Right renal pelvis (tissue), 4 donors: ENCODE measurements around the gene PPIF. TPM values are rescaled to one million over a fixed set of nuclear protein-coding genes. Genes with fewer than 3 reads are reported as not detected.

Source experiments
- DNase-seq, 4 donors: peaks; one replicate each; pipeline ENCODE4 v3.0.0-alpha.2; 2013; ENCODE audit warnings: low read depth in 4 of 4, low spot score in 3 of 4, missing footprints in 1 of 4
- polyA plus RNA-seq, 4 donors: library from polyadenylated mRNA; unstranded; fragments of 120-200 nt; gene quantifications; one replicate each; pipeline ENCODE4 v1.2.1, GENCODE V29; 2013; ENCODE audit not compliant: insufficient read length in 4 of 4

The PPIF gene
- polyA plus RNA-seq, 4 donors: 67.4 to 73.9 (median 69.2) TPM

DNA sequence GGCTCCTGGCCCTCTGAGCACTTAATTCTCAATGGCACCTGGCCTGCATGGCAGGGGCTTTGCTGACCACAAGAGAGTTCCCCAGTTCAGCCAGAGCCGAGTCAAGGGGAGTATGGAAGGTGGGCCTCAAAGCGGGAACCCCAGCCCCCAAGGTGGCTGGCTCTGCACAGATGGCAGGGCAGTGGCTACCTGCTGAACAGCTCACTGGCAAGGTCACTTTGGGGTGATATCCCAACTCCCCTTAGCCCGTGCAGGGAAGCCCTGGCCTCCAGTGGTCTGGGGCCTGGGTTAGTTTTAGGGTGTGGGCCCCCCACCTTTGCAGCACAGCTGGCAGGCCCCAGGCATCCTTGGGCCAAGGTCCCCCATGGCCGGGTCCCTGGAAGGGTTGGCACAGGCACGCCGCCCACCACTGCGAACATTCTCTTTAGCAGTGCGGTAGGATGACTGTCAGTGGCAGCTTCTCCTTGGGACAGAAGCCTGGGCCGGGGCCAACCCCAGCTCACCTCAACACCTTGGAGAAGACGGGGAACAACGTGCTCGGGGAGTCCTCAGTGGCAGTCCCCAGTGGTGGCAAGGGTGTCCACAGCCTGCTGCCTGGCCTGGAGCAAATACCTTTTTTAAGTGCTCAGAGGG is 36.8 kb downstream of the PPIF start:
- DNase-seq: no peak

DNA sequence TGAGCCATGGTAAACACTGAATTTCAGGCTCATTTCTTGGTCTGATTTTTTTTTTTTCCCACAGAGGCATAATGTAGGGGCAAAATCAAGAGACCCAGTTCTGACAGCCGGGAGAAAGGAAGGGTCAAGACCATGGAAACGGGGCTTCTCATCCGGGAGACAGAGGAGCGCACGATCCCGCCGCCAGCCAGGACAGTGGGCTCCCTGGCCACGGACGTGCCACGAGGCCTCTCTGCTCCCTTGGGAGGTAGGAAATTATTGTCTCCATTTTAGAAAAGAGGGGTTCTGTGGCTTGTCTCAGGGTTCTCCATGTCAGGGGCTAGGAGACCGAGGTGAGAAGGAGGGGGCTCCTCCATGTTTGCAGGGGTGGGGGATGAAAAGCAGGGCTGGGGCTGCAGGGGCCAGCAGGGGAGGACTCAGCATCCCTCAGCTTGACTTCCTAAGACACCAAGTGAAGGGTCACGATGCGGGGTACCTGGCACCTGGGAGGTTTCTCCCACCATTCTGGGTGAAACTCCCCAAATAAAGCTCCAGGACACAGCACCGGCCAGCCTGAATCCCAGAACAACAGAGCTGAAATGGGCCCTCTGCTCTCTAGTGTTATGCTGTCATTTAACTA is 37.6 kb downstream of the PPIF start:
- DNase-seq: no peak

DNA sequence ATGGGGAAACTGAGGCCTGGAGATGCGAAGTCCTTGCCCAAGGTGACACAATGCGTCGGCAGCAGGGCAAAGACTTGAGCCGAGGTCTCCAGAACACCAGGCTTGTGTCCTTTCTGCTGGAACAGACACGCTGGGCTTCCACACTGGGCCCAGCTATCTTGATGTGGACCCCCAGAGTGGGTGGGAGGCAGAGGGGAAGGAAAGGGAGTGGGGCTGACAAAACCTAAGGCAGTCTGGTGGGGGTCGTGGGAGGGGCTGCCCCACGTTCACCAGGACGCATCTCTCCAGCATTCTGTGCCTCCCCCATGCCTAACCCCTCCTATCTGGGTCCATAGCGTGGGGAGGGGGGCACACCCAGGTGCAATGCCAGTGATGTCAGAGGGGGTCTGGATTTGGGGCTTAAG is 38.1 kb downstream of the PPIF start:
- DNase-seq: no peak

DNA sequence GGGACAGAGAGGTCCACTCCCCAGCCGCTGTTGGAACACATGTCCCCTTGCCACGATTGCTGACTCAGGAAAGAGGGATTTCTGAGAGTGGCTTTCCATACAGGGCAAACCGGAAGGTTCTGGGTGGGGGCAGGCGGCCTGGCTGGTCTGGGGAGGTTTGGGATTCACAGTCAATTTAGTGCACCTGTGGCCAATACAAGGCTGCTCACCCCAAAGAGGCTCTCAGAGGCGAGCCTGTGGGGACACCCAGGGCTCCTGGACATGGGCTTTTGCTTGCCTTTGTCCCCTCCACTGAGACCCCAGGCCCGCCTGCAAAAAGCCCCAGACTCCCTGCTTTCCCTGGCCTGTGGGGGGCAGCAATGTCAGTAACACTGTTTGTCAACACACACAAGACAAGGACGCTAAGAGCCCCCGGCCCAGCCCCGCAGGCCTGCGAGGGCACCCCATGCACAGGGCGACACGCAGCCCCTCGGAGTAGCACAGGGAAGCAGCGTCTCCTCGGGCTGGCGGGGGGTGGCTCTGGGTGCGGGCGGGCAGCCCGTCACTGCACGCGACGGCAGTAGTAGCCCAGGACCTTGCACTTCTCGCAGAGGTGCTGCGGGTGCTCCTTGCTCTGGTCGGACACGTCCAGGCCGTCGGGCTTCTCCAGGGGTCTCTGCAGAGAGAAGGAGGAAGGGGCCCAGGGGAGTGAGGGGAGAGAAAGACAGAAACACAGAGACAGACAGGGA is 38.7 kb downstream of the PPIF start:
- no peak for DNase-seq

DNA sequence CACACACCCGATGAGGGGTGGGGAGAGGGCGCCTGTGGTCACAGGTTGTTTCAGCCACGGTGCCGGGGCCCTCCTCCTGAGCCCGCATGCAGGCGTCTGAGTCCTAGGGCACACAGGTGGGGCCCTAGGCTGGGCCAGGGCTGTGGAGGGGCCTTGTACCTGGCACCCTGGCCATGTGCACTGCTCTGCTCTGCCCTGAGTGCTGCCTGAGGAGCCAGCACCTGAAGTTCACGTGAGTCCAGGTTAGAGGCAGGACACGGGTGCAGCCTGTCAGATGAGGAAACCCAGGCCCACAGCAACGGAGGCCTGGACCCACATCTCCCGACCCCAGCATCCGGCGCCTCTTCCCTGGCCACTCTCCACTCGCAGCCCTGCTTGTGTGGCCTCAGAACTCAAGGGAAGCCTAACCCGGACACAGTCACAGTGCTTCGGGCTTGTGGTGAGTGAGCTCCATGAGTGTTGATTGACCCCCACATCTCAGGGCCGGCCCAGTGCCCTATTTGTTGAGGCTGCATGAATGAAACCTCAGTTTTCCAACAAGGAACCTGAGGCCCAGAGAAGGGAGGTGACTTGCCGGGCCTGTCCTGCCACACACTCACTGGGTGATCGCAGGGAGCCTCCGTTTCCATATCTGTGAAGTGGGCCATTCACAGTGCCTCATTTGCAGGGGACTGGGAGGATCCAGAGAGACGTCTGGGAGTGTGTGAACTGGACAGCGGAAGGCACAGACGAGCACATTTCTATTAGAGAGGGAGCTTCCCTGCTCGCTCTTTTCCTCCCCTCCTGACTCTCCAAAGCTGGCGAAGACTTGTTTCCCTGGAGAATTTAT is 39.6 kb downstream of the PPIF start:
- no peak for DNase-seq

DNA sequence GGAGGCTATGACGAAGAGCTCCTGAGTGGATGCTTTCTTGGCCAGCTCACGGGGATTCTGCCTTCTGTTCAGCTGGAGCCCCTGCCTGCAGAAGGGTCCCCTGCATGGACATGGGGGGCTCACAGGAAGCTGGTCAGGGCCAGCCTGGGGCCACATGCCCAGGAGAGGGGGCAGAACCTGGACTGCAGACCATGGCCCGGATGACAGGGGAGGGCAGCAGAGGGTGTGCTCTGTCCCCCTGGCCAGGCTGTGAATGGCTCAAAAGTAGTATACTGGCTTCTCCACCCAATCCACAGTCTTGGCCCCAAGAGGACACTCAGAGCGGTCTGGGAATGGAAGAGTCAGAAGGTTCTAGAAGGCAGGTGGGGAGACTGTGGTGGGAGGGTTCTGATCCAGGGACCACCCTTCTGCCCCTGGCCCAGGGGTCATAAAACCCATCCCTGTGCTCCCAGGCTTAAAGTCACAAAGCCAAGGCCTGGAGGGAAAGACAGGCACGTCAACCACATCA is 40.3 kb downstream of the PPIF start:
- no peak for DNase-seq

DNA sequence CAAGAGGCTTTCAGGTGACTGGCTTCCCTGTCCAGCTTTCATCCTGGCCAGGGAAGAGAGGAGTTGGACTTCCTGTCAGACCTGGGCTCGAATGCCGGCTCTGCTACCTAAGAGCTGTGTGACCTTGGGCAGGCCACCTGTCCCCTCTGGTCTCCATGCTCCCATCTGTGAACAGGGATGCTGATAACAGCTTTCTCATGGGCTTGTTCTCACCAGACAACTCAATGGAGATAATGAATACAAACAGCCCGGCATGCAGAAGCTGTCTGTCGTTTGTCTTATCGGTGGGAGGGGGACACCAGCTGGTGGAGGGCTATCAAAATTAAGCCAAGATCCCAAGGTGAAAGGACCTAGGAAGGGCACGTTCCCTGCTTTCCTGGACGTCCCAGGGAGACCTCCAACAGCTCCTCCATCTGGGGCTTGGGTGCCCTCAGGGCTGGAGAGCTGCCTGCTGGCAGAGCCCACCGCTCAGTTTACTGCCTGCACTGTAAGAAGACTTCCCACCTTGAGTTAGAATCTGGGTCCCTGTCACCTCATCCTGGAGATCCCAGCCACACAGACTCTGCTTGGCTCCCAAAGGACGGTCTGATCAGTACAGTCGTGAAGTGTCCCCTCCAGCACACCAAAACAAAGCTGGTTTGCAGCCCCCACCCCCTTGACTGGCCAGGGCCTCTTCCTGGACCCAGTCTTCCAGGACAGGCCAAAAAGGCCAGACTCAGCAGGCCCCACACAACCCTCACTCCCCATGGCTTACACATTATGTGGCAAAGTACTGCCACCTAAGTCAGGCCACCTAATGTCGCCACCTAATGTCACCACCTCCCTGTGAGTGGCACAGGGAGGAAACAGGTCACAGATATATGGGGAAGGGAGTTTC is 40.9 kb downstream of the PPIF start:
- no peak for DNase-seq

DNA sequence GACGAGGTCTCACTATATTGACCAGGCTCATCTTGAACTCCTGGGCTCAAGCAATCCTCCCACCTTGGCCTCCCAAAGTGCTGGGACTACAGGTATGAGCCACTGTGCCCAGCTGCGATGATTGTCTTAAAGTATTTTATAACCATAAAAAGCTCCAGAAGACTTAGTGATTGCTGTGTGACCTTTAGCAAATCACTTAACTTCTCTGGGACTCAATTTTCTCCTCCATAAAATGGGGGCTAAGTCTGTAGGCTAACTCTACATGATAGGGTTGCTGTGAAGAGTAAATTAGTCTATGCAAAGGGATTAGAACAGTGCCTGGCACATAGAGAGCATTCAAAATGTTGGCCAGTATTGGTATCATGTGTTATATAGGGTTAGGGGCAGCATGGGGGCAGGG is 42.8 kb downstream of the PPIF start:
- DNase-seq: no peak

DNA sequence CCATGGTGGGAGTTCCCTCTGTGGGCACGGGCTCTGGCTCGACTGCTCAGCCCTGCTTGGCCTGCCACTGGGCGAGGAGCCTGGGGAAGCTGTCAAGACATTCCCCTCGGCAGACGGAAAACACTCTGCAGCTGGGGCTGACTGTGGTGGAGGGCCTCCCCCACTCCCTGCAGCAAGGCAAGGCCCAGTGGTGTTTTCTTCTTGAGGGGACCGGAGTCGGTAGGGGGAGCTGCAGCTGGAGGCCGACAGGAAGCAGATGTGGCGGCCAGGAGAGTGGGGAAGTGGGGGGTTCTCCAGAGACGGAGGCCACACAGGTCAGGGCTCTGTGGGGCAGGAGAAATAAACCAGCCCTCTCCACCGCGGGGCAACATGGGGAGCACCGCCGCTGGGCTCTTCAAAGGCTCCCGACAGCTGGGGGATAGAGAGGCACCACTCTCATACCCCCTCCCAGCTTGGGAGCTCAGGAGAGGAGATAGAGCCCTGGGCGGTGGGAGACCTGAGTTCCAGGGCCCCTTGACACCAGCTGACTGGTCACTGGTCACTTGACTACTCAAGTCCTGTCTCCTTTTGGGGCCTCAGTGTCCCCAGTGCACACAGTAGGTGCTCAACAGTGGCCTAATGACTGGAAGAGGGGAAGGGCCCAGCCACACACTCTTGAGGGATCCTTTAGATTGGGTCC is 43.4 kb downstream of the PPIF start:
- DNase-seq: no peak

DNA sequence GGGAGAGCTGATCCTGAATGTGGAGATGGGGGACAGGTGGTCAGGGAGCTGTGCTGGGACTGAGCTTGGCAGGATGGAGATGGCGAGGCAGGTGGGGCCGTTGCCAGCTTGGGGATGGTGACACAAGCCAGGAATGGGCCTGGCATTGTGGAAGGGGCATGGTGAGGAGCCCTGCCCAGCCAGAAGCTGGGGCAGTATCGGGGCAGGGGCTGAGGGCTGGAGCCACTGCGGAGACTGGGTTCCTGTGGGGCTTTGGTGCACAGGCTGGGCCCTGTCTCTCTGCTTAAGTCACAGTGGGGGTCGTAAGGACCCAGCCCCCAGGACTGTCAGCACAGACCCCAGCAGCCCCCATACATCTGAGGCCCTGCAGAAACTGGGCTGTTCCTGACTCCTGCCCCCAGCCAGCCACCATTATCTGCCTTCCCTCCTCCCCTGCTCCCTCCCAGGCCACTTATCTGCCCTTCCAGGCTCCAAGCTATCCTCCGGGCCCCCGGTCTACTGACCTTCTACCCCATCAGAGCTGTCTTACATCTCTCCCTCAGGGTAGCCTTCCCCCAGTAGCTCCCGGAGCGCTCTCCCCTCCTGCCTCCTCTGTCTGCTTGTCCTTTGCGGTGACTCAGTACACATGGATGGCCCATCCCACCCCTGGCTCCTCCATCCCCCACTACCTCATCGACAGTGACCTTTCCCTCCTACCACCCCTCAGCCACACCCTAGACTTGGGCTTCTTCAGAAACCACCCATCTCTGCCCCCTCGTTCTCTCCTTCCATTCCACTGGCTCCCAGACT is 44.2 kb downstream of the PPIF start:
- no peak for DNase-seq

DNA sequence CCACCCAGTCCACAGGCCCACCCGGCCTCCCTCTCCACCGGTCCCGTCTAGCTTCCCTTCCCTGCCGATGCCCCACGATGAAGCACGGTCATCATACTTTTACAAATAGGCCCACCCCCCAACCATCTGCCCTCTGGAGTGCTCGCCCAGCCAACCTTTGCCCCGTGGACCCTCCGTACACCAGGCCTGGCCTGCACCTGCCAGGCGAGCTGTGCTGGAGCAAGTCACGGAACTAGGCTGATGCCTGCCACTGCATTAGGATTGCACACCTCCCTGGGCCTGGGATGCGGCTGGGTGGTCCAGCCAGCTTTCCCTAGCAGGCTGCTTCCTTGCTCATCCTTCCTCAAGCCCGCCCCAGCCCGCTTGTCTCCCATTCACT is 44.7 kb downstream of the PPIF start:
- no peak for DNase-seq

DNA sequence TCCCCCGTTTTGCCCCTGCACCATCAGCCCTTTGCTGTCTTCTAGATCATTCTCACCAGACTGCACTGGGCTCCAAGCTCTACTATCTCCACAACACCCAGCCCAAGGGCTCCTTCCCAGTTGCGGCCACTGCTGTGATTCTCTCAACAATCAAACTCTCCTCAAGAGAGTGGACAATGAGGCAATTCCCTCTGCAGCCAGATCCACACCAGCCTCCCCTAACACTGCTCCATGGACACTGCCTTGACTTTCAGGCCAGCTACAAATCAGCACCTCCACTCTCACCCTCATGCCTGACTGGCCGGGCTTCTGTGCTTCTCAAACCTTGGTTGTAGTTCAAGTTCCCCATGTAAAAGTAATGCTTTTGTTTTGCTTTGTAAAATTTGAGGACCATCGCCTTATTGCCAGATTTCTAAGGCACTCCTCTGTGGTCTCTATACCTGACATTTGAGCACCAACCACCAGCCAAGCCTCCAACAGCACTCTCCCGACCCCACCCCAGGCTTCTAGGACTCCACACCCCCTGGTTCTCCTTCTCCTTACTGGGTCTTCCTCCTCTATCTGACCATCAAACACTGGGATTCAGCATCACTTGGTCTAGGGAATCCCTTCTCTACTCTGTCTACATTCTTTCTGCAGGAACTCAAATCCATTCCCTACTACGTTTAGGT is 45.4 kb downstream of the PPIF start:
- DNase-seq: no peak

DNA sequence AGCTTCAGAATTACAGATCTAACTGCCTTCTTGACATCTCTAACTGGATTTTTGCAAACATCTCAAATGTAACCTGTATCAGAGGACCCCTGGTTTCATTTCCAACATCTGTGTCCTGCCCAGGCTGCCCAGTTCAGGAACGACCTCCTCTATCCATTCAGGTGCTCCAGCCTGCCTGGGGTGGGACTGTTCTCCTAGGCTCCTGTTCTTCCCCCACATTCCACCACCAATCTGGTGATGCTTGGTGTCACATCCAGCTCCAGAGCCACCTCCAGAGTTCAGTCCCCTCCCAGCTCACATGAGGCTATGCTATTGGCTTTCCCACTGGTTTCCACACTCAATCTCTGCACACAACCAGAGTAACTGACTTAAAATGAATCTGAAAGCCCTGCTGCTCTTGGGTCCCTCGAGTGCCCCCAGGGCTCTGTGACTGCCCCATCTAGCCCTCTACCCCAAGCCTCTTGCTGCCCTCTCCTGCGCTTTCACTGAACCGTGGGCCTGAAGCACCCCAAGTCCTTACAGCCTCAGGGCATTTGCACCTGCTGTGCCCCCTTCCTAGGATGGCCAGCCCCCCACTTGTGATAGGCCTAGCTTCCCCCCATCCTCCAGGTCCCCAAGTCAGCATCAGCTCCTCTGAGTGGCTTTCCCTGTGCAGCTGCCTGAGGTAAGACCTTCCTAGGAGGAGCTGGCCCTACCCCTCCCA is 46.1 kb downstream of the PPIF start:
- DNase-seq: no peak

DNA sequence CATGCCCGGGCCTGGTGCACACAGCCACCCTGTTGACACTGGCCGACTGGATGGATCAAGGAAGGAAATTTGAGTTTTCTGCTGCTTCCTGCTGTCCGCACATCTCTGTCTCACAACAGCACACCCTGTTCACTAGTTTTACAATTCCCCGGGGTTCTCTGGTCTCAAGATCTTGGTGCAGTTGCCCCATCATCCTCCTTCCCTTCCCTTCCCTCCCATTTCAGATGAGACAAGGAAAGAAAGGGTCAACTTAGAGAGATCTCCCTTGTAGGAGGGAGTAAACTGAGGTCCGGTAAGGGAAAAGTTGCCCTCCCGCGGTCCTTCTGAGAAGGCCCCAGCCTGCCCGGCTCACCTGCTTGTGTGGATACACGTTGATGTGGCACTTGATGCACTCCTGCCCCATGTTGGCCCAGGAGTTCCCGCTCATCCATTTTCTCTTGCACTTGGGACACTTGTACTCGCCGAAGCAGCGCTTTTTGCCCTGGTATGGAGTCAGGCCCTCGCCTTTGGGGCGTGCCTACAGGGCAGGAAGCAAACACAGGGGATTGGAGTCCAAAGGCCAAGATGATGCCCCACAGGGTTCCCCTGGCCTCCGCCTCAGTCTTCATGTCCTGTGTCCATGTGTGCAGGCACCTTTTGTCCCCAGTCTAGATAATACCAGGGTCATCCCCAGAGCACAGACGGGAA is 46.8 kb downstream of the PPIF start:
- DNase-seq: no peak

DNA sequence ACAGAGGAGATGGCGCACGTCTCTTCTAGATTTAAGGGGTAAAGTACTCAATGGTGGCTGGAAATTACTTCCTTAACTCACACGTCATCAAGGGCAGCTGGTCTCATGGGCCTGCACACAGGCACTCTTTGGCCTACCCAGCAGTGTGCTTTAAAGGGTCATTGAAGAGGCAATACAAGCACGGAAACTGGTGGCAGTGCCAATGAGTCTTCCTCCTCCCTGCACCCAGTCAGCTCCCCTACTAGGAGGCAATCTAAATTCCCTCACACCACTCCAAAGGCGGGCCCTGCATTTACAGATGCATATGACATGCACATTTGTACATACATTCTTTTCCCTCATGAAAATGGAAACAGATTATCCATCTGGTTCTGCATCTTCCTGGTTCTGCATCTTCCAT is 47.4 kb downstream of the PPIF start:
- DNase-seq: no peak

DNA sequence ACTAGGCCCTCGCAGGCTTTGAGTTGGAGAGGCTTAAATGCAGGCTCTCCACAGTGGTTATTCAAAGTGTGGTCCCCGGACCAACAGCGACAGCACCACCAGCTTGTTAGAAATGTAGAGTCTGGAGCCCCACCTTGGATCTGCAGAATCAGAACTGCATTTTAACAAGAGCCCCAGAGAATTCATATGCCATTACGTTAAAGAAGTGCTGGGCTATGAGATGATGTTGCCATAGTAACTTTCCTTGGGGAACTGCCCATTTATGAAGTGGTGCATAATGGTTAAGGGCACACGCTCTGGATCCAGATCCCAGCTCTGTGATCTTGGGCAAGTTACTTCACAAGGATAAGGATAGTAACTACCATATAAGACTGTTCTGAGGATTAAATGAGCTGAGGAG is 49.3 kb downstream of the PPIF start:
- DNase-seq: no peak

DNA sequence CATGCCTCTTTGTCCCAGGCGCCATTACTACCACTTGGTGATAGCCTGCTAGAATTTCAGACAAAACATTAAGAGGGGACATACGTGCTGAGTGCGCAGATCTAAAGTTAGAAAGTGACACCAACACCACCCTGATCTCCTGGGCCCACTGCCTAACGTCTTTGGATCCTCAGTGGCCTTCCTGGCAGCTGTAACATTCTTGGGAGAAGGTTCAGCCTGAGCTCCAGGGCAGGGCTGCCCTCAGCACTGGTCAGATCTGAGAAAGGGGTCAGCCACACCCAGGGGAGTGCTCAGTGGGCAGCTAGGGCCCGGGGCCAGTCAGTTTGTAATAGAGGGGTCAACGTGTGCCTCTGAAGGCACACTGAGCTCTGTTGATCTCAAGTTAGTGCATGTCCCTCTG is 49.8 kb downstream of the PPIF start:
- no peak for DNase-seq
